ENCODE data around the gene CNTLN.
"Not testable (repeated sequence)": the region's sequence is repeated elsewhere in the genome, so short reads cannot be mapped to it uniquely, and the experiment has no call there.

Gene CNTLN

DNA sequence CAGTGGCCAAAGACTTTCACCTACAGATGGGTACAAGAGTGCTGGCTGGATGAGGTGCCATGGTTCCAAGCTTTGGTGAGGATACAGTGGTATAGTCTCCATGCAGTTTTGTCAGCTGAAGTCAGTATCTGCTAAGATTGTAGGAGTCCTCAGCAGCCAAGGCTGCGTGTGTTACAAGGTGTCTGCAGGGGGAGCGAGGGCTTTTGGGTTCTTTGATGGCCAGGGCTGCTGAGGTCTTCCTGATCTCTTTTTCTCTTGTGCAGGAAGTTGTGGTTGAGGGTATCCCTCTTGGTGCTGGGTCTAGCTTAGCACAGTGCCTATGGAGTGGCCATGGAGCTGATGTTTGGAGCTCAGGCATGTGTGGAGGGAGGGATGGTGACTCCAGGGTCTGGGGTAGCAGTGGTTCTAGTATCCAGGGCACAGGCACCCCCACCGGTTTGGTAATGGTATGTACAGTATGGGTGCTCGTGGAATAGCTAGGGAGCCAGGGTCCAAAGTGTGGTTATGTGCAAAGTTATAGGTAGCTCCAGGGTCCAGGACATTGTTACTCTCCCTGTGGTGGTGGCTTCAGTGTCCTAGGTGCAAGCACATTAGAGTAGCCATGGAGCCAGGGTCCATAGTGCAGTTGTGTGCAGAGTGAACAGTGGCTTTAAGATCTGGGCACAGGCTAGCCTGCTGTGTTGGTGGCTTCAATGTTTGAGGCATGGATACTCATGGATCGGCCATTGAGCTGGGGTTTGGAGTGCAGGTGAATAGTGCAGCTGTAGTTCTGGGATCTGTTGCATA, 36.7 kb downstream of the CNTLN start:
- no peak for DNase-seq (ENCODE audit: low read depth in 3 of 3)

DNA sequence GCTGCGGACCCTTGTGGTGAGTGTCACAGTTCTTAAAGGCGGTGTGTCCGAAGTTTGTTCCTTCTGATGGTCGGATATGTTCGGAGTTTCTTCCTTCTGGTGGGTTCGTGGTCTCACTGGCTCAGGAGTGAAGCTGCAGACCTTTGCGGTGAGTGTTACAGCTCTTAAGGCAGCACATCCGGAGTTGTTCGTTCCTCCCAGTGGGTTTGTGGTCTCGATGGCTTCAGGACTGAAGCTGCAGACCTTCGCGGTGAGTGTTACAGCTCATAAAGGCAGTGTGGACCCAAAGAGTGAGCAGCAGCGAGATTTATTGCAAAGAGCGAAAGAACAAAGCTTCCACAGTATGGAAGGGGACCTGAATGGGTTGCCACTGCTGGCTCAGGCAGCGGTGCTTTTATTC, 42.7 kb downstream of the CNTLN start:
- DNase-seq (ENCODE audit: low read depth in 3 of 3), result not testable (repeated sequence)

DNA sequence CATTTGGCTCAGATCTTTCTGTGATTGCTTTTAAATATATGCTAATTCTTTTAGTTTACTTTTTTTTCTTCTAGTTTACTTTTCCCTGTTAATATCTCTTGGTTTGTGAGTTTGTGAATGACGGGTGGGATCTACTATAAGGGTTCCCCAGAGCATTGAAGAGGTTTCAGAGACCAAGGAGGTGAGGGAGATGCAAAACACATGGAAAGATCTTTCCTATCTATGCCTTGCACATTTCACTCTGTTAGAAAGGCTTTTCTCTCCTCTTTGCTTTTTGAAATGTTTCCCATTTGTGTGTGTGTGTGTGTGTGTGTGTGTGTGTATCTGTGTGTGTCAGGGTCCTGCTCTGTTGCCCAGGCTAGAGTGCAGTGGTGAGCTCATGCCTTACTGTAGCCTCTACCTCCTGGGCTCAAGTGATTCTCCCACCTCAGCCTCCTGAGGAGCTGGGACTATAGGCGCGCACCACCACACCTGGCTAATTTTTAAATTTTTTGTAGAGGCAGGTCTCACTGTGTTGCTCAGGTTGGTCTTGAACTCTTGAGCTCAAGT, 50.7 kb downstream of the CNTLN start:
- DNase-seq (ENCODE audit: low read depth in 3 of 3), result no peak

- DNase-seq (ENCODE audit: low read depth in 3 of 3), result no peak
Observed at GRCh38 chr9:17191082-17191481, 56.2 kb downstream of the CNTLN start.

DNA sequence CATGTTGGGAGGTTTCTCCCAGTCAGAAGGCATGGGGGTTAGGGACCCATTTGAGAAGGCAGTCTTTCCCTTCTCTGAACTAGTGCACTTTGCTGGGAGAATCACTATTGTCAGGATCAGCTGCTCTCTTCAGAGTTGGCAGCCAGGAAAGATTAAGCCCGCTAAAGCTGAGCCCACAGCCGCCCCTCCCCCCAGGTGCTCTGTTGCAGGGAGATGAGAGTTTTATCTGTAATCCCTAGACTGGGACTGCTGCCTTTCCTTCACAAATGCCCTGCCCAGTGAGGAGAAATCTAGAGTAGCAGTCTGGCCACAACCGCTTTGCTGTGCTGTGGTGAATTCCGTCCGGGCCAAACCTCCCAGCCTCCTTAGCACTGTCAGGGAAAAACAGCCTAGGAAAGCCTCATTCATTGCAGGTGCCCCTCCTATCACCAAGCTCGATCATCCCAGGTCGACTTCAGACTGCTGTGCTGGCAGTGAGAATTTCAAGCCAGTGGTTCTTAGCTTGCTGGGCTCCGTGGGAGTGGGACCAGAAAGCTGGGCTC, 69.8 kb downstream of the CNTLN start:
- DNase-seq (ENCODE audit: low read depth in 3 of 3), result no peak

DNA sequence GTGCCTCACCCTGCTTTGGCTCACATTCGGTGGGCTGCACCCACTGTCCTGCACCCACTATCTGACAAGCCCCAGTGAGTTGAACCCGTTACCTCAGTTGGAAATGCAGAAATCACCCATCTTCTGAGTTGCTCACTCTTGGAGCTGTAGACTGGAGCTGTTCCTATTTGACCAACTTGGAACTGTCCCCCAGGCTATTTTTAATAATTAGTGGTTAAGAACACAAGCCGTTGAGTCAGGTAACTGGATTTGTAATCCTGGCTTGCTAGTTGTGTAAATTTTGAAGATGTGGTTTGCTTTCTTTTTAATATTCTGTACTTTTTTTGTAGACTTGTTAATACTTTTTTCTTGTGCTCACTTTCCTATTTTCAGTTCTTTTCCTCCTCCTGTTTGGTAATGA, 81.2 kb downstream of the CNTLN start:
- no peak for DNase-seq (ENCODE audit: low read depth in 3 of 3)

DNA sequence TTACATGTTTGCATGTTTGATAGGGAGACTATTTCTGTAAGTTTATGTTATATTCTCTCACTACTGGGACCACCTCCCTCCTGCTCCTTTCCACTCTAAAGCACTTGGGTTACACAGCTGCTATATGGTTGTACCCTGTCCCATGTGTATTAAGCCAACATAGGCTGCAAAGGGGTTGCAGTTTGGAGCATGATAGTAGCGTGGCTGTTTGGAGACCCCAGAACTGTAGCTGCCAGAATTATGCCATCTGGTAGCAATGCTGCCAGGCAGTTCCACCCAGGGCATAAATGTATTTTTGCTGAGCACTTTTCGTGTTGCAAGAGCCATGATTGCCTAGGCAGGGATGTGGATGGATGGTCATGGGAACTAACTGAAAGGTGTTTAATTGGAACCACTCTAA, 81.8 kb downstream of the CNTLN start:
- no peak for DNase-seq (ENCODE audit: low read depth in 3 of 3)

- no peak for DNase-seq (ENCODE audit: low read depth in 3 of 3)
Observed at GRCh38 chr9:17217272-17217671, 82.4 kb downstream of the CNTLN start.

DNA sequence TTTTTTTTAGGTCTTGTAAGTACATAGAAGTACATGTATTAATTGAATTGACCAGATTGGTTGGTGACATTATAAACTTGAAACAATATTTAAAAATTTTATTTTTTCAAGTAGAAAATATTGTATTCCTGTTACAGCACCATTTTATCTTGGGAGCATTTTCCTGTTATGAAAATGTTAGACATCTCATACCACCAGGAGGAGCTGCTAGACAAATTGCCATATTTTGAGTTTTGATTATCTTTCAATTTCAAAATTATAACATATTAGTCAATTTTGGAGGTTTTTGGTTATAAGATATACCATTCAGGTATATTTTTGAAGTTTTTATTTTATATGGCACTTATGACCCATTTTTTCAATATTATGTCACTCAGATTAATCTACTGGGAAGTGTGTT, 84.4 kb downstream of the CNTLN start:
- no peak for DNase-seq (ENCODE audit: low read depth in 3 of 3)

GRCh38 chr9:17222932-17223331, 88.1 kb downstream of the CNTLN start:
- no peak for DNase-seq (ENCODE audit: low read depth in 3 of 3)

DNA sequence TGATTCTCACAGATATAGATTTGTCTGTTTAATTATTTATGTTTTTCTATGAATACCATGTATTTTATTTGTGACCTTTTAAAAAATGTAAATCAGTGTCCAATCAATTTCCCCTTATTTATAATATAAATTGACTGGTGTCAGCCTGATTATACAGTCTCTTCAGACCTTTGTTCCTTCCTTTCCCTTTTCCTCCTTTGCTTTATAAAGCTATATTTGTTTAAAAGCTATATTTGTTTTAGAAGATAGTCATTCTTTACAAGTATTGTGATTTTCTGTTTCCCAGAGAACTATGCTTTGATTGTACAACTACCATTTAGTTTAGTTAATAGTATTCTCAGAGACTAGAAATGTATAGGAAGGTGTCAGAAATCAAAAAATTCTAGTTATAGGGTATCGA, 90.6 kb downstream of the CNTLN start:
- no peak for DNase-seq (ENCODE audit: low read depth in 3 of 3)

DNA sequence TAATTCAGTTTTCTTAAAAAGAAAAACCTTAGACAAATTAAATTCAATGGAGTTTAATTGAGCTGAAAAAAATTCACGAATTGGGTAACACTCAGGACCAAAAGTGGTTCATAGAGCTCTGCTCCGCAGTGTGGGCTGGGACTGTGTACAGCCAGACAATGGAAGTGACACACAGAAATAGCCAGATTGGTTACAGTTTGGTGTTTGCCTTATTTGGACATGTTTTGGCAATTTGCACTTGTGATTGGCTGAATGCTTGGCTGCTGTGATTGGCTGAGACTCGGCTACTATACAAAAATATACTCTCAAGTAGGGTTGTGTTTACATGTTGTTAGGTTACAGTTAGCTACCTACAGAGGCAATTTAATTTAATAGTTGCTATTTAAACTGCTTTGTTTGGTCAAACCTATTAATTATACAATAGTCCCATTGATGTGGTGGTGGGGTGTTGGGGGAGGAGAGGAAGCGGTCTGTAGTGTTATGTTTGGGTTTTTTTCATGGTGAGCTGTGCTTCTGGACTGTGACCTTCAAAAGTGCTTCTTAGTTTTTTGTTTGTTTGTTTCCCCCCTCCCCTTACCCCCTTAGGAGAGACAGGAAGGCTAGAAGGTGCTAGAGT, 95.2 kb downstream of the CNTLN start:
- no peak for DNase-seq (ENCODE audit: low read depth in 3 of 3)

DNA sequence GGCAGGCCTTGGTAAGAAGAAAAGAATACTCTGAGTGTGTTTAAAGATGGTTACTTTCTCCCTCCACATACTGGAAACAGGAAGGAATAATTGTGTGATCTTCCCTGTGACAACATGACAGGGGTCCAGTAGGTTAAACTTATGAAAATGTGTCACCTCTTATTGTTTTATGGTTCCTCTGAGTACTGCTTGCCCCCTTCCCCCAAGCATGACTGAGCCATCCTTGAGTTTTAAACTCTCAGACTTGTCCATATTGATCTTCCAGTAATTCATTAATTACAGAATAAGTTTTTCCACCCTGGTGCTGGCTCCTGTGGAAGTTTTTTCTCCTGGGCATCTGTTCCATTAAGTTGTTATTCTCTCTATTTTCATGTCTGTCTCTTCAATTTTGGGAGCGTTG, 95.8 kb downstream of the CNTLN start:
- no peak for DNase-seq (ENCODE audit: low read depth in 3 of 3)

DNA sequence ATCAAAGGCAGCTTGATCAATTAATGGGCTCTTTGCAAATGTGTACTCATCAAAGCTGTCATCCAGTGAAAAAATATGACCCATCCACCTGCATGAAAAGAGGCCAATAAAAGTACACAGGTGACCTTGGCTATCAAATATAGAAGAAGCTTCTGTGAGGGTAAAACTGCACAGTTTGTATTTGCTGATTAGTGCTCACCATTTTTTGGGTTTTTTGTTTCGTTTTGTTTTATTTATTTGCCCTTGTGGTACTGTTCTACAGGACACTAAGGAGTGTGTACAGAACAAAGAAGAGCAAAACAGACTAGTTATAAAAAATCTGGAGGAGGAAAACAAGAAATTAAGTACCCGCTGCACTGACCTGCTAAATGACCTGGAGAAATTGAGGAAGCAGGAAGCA, 101.3 kb downstream of the CNTLN start:
- DNase-seq (ENCODE audit: low read depth in 3 of 3), result no peak

DNA sequence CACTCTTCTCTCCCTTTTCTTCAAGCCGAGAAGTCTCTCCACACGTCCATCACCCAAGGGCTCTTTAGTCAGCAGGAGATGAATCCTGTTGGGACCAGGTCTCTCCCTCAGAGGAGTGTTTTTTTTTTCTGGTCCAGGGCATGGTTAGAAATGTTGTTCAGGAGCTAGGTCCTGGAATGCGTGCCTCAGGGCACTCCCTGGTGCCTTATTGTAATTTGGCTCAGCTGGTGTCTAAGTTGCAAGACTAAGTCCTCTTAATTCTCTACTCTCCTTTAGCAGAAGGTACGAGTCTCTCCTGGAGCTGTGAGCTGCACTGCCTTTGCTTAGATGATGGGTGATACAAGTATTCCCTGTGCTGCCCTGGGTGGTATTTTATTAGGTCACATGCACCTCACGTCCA, 111.9 kb downstream of the CNTLN start:
- DNase-seq (ENCODE audit: low read depth in 3 of 3), result no peak

GRCh38 chr9:17251100-17251499, 116.3 kb downstream of the CNTLN start:
- no peak for DNase-seq (ENCODE audit: low read depth in 3 of 3)

DNA sequence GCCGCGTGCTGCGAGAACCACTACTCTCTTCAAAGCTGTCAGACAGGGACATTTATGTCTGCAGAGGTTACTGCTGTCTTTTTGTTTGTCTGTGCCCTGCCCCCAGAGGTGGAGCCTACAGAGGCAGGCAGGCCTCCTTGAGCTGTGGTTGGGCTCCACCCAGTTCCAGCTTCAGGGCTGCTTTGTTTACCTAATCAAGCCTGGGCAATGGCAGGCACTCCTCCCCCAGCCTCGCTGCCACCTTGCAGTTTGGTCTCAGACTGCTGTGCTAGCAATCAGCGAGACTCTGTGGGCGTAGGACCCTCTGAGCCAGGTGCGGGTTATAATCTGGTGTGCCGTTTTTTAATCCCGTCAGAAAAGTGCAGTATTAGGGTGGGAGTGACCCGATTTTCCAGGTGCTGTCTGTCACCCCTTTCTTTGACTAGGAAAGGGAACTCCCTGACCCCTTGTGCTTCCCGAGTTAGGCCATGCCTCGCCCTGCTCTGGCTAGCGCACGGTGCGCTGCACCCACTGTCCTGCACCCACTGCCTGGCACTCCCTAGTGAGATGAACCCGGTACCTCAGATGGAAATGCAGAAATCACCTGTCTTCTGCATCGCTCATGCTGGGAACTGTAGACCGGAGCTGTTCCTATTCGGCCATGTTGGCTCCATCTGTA, 133.8 kb downstream of the CNTLN start:
- DNase-seq (ENCODE audit: low read depth in 3 of 3), result not testable (repeated sequence)

DNA sequence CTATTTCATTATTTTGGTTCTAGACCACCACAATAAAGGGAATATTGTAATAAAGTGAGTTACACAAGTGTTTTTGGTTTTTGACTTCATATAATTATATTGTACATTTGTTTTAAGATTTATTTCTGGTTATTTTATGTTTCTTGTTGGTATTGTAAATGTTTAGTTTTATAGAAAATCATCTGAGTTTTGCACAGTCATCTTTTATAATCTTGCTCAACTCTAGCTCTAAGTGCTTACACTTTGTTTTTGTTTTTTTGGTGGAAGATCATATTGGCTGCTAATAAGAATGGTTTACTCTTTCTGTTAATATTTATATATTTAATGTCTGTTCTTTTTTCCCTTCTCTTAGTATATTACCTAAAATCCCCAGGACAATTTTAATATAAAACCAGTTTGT, 135.0 kb downstream of the CNTLN start:
- no peak for DNase-seq (ENCODE audit: low read depth in 3 of 3)

GRCh38 chr9:17272536-17272935, 137.7 kb downstream of the CNTLN start:
- DNase-seq (ENCODE audit: low read depth in 3 of 3), result no peak

- DNase-seq (ENCODE audit: low read depth in 3 of 3), result no peak
Observed at GRCh38 chr9:17280350-17281012, 145.6 kb downstream of the CNTLN start.

GRCh38 chr9:17290673-17291072, 155.8 kb downstream of the CNTLN start:
- DNase-seq (ENCODE audit: low read depth in 3 of 3), result not testable (repeated sequence)

- no peak for DNase-seq (ENCODE audit: low read depth in 3 of 3)
Observed at GRCh38 chr9:17291766-17292165, 156.9 kb downstream of the CNTLN start.
